Suppressor macrophage treated with lipopolysaccharide for 1 hour (primary cell): Measurements from ENCODE around the gene CSTA.

Experiments
- DNase-seq, 3 donors: peaks; one replicate each; pipeline ENCODE4 v3.0.0-alpha.2; 2020 to 2022

The CSTA gene

DNA sequence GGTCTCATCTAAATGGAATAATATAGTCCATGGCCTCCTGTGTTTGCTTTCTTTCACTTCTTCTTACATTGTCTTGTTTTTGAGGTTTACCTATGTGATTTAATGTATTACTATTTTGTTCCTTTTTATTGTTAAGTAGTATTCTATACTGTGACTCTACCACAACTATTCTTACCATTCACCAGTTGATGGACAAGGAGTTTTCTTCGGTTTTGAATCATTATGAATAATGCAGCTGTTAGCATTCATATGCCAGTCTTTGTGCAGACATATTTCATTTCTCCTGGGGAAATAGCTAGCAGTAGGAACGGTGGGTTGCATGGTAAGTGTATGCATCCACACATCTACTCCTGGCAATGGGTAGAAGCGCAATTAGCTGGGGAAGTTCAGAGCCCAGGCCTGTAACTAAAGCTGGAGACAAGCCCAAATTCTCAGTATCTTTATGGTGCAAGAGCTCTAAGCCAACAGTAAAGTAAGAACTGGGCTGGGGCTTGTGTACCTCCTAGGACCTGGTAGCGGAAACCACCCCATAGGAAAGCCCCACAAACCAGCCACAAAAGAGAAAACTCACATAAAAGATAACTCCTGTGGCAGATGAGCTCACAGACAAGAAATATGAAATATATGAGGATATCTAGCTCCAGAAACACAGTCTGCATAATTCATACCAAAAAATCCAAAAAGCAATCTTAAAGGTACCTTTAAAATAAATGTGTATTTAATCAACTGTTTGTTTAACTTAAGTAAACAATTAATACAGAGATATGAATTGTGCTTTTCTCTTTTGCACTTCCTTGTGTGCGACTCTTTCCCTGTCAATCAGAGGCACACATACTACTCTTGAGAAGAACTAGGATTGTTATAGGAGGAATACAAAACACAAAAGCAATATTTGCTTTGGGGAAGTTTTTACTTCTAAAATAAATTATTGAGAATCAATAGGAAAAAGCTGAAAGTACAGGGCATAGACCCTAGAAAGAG is 2.7 kb upstream of the CSTA start:
- peak in 2 of 3 donors; percentile 17 to 57 for DNase-seq

DNA sequence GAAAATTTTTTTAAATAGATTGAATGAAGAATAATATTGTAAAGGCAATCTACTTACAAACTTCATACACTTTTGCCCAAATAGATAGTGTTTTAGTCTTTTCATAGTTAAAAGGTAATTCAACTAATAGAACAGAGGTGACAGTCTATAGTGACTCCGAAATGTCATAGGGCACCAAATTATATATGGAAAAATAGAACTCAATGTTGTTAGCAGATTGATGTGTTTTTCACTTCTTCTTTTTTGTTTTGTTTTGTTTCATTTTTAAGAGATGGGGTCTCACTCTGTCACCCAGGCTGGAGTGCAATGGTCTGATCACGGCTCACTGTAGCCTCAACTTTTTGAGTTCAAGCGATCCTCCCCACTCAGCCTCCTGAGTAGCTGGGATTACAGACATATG is 721 bp downstream of the CSTA start:
- DNase-seq, result no peak

DNA sequence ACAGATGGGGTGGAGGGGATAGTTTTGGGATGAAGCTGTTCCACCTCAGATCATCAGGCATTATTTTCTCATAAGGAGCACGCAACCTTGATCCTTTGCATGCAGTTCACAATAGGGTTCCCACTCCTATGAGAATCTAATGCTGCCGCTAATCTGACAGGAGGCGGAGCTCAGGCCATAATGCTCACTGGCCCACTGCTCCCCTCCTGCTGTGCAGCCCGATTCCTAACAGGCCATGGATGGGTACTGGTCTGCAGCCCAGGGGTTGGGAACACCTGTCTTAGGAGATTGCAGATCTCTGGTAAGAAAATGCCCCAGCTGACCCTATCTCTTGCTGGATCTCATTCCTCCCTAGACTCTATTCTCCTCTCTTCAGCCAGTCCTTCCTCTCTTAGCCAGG is 6.8 kb downstream of the CSTA start:
- no peak for DNase-seq

DNA sequence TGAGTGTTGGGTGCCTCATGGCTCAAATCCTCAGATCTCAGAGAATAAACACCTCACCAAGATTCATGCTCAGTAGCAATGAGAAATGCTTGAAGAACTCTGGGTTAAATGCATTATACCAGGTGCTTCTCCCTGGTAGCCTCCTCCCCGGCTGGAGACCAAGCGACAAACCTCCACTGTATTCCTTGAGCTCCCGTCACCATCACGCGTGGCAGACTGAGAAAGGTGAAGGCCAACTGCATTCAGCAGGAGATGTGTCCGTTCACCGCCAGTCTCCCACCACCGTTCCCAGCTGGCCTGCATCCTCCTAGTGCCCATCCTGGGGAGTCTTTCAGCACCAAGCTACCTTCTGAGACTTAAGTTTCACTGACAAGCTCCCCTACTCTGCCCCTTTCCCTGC is 7.5 kb downstream of the CSTA start:
- DNase-seq, result no peak

DNA sequence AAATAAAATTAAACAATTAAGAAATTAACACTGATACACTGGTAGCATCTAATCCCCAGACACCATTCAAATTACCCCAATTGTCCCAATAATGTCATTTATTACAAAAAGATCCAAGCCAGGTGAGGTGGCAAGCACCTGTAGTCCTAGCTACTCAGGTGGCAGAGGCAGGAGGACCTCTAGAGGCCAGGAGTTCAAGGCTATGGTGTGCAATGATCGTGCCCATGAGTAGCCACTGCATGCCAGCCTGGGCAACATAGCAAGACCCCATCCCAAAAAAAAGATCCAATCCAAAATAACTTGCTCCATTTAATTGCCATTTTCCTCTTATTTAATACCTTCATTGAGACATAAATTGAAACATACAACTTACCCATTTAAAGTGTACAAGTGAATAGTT is 17.8 kb downstream of the CSTA start:
- DNase-seq, result no peak

DNA sequence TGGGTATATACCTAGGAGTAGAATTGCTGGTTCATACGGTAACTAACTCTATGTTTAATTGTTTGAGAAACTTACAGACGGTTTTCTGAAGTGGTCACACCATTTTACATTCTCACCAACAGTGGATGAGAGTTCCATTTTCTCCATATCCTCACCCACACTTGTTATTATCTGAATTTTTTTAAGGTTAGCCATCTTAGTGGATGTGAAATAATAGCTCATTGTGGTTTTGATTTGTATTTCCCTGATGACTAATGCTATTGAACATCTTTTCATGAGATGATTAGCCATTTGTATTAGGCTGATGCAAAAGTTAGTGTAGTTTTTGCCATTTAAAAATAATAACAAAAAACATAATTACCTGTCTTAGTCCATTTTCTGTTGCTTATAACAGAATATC is 18.6 kb downstream of the CSTA start:
- DNase-seq, result no peak

DNA sequence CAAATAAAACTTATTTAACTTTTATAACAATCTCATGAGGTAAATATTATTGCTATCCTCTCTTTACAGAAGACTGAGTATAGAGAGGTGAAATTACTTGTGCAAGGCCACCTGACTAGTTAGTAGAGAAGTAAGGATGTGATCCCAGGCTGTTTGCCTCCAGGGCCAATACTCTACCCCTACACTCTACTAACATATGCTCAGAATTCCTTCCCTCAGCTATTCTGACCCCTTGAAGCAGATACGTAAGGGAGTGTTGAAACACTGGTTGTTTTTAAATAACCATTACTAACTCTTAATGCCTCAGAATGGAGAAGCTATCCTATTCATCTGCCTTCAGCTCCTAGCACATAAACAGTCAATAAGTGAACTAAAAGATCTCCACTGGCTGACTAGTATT is 24.1 kb downstream of the CSTA start:
- DNase-seq, result no peak

DNA sequence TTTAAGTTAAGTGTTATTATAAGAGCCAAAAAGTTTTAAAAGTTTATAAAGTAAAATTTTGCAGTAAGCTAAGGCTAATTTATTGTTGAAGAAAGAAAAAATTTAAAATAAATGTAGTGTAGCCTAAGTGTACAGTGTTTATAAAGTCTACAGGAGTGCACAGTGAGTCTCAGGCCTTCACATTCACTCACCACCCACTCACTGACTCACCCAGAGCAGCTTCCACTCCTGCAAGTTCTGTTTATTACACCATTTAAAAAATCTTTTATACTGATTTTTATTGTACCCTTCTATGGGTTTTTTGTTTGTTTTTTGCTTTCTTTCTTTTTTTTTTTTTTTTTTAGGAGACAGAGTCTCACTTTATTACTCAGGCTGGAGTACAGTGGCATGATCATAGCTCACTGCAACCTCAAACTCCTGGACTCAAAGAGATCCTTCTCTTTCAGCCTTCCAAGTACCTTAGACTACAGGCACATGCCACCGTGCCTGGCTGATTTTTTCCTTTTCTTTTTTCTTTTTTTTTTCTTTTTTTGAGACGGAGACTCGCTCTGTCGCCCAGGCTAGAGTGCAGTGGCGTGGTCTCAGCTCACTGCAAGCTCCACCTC is 25.9 kb downstream of the CSTA start:
- DNase-seq, result peak; percentile 57 to 71 (median 67)

DNA sequence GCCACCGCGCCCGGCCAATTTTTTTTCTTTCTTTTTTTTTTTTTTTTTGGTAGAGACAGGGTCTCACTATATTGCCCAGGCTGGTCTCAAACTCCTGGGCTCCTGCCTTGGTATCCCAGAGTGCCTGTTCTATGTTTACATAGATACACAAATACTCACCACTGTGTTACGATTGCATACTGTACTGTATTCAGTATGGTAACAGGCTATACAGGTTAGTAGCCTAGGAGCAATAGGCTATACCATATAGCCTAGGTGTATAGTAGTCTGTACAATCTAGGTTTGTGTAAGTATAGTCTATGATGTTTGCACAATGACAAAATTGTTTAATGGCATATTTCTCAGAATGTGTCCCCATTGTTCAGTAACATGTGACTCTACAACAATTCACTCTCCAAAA is 26.6 kb downstream of the CSTA start:
- DNase-seq, result no peak

DNA sequence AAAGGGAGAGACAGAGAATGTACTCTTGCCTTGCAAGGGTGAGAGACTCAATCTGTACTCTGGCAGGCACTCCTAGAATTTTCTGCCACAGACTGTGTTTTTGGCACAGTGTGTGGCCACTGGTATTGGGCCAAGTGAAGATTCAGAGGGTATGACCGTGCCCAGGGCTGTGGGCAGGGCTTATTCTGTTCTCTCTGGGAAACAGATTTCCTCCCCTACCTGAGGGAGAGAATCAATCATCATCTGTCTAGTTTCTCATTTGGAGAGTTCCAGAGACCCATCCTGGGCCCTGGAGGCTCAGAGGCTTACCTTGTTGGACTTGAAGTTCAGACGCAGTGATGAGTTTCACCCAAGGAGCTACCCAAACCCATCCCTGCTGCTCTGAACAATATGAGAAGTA is 28.2 kb downstream of the CSTA start:
- no peak for DNase-seq

DNA sequence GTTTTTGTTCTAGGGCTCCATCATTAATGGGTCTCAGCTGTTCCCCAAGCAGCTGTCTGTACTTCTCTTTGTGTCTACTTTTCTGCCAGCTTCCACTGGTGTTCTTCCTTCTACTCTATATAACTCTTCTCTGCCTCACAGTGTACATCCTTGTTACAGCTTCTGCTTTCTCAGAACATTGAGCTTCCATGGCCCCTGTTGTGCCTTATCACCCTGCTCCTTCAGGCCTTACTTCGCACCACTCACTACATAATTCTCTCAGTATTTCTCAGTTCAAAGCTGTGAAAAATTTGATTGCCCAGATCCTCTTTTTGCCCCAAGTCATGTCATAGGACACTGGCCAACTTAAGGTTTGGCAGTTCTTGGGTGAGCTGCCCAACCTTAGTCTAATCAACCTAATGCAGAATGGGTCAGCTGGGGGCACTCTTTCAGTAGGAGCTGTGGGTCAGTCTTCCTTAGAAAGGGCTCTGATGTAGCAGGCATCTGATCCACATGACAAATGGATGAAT is 28.9 kb downstream of the CSTA start:
- no peak for DNase-seq

DNA sequence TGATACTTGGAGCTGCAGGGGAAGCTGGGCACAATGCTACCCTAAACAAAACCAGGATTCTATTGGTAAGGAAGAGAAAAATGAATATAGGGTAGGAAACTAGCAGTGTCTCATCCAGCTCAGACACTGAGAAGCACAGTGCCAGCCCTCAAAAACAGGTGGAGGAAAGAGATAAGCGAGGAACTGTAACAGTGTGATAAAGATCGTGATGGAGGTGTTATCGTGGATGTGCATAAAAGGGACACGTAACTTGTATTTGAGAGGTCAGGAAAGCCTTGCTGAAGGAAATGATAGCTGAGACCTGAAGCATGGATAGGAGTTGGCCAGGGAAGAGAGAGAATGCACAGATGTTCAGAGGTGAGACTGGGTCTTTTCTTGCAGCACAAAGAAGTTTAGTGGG is 30.6 kb downstream of the CSTA start:
- no peak for DNase-seq

DNA sequence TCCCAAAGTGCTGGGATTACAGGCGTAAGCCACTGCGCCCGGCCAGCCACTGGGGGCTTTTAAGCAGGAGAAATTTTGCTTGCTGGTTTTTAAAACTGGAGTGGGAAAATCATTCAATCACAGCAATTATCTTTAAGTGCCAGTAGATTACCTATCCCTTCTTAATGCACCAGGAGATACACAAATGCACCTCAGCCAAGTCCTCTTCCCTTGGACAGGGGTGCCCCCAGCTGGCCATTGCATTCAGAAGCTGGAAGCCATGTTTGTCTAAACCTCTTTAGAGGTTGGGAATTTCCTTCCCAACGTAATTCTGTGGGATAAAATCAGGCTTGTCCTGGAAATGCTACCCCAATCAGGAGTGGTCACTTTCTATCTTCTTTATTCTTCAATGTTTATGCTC is 31.4 kb downstream of the CSTA start:
- DNase-seq, result peak; percentile 49 to 71 (median 66)

DNA sequence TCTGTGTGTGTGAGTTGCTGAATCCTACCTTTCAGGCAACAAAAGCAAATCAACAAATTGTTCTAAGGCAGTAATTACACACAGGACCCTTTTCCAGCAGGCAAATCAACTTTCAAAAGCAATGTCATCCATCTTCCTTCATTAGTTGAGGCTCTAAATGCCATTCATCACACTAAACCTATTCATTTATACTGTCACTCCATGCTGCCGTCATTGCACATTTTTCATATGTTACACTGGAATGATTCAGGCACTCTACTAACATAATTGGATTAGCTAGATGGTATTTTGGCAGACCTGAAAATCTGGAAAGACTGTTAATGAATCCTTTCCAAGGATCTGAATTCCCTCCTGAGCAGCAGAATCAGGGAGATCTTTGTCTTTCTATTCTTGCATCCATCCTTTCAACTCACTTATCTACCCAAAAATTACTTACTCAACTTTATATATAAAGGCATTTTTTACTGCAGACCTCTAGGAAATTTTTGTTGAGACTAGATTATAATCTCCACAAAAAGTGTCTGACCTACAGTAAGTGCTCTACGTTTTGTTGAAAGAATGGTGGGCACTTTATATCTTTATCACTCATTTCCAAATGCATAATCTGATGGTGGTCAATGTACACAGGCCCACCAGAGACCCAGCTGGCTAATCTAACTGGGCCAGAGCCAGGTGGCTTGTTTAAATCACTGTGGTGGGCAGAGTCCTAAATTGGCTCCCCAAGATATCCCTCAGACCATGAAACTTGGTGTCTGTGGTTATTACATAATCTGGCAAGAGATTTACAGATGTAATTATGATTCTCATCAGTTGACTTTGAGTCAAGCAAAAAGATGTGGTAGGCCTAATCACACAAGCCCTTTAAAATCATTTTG is 33.0 kb downstream of the CSTA start:
- no peak for DNase-seq

DNA sequence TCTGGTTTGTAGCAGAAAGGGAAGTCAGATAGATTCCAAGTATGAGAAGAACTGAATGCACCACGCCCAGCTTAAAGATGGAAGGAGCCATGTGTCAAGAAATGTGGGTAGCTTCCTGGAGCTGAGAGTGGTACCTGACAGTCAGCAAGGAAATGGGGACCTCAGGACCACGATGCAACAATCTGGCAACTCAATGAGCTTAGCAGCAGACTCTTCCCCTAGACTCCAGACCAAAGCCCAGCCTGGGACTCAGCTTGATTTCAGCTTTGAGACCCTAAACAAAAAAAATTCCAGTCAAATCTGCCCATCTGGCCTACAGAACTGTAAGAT is 33.6 kb downstream of the CSTA start:
- no peak for DNase-seq

DNA sequence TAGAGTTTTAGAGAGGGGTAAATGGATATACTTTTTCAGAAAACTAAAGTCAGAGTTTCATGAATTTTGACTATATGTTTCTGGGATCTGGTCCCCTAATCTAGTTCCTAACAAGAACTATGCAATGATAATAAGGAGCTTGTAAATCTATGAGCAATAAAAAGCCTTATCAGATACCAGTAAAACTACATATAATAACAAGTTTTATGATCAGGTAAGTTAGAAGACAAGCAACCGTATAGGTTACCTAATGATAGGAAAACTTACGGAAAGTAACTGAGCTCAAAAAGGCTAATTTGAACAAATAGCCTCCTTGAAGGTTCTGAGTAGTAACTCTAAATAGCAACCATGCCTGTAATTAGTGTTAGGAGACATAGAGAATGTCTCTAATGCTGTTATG is 37.0 kb downstream of the CSTA start:
- no peak for DNase-seq

DNA sequence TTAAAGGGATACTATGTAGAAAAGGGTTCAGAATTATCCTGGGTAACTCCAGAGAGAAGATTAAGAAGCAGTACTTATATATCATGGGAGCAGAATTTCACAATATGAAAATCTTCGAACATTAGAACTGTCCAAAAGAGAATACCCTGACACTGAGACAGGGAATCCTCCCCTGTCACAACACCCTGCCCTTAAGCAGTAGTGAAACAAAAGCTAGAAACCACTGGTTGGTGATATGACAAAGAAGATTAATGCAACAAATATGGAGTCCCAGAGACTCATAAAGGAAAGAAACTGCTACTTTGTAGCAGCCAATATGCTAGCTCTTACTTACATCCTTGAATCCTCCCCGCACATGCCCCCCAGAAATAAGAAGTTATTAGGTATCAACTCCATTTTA is 39.4 kb downstream of the CSTA start:
- peak in 2 of 3 donors; percentile 16 to 35 for DNase-seq

DNA sequence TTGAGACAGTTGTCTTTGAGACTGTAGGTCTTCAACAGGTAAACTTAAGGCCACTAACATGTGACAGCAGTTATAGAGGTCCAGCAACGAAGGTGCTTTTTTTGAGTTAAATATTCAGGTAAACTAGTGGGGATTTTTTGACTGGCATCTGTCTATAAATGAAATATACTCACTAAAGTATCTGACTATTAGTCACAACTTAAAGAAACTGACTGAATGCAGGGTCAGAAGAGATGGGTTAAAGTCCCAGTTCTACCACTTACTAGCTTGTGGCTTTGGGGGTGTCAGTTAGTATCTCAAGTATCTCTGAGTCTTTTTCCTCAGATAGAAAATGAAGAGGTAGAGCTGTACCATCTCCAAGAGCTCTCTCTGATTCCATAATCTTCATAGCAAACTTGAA is 40.0 kb downstream of the CSTA start:
- DNase-seq, result no peak

DNA sequence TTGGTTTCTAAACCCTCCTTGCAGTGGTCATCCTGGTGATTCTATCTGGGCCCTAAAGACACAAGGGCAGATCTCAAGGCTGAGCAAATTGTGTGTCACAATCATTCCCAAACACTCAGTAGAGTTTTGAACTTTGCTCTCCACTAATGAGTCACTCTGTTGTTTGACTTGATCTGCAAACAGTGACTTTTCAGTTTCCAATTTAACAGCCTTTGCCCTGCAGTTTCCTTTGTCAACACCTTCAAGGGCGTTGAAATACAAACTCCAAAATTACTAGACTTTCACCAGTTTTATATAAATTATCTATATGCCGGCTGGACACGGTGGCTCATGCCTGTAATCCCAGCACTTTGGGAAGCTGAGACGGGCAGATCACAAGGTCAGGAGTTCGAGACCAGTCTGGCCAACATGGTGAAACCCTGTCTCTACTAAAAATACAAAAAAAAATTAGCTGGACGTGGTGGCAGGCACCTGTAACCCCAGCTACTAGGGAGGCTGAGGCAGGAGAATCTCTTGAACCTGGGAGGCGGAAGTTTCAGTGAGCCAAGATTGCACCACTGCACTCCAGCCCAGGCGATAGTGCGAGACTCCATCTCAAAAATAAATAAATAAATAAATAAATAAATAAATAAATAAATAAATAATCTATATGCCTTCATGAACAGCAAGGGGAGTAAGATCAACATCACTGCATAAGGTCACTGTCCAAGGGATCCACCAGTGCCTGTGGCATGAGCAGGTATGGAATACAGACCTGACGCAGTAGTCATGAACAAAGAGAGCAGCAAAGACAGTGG is 40.7 kb downstream of the CSTA start:
- peak; percentile 49 to 80 (median 65) for DNase-seq

DNA sequence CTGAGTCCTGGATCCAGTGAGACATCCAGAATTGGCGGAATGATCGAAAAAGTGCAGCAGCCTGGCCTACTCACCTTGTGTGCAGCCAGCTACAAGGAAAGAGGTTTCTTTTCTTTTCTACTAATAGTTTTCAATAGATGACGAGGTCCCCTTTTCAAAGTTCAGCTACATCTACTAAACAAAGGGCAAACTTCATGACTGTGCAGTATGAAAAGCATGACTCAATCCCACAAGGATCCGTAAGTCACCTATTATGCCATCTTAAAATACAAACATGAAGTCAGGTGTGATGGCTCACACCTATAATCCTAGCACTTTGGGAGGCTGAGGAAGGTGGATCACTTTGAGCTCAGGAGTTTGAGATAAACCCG is 41.3 kb downstream of the CSTA start:
- no peak for DNase-seq

DNA sequence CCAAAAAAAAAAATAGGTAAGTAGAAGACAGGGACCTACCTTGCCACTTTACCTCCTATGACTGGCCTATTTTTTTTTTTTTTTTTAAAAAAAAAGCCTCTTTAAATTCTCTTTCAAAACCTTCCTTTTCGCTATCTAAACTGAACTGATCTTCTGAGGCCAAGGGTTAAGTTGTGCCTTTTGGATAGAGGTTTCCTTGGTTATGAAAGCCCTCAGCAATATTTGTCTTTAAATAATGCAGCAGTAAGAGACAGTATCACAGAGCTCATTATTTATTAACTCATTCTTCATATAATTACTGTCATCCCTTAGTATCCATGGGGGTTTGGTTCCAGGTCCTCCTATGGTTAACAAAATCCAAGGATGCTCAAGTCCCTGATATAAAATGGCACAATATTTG is 49.0 kb downstream of the CSTA start:
- DNase-seq, result no peak

DNA sequence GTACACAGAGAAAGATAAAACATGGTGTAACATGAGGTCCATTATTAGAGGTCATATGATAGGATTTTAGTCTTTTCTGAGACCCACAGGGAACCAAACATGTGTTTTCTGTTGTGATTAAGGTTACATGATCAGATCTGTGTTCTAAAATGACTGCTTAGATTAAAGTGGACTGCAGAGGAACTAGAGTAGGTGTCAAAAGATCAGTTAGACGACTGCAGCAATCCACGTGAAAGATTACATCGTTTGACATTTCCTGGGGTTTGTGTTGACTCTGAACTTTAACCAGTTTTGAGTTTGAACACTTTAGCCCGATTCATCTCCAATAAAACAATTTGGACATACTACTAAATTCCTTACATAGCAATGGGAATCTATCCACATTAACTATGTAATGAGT is 52.9 kb downstream of the CSTA start:
- no peak for DNase-seq
